Inferior parietal cortex (tissue), 1 donor: ENCODE measurements around the gene LILRB3.
A peak's percentile ranks its signal among the peaks of the same experiment; 100 is the strongest.
"Not testable (repeated sequence)": the region's sequence is repeated elsewhere in the genome, so short reads cannot be mapped to it uniquely, and the experiment has no call there.

ENCODE experiments used
- DNase-seq: peaks from one replicate; pipeline ENCODE4 v3.0.0-alpha.2; 2016; ENCODE audit errors: extremely low spot score

LILRB3 gene

GRCh38 chr19:54222474-54223276 lies at the start of gene LILRB3:
TSS of gene LILRB3 (minus strand) at chr19:54223007. CDS start at chr19:54222976, 31 bp downstream.
- not testable (repeated sequence) for DNase-seq

- DNase-seq = not testable (repeated sequence)
Measured at GRCh38 chr19:54272181-54272580, 49.4 kb upstream of the LILRB3 start.

- not testable (repeated sequence) for DNase-seq
Measured at GRCh38 chr19:54271587-54271986, 48.8 kb upstream of the LILRB3 start.

- no peak for DNase-seq
Measured at GRCh38 chr19:54271106-54271505, 48.3 kb upstream of the LILRB3 start.

GRCh38 chr19:54268936-54269335 lies 46.1 kb upstream of the LILRB3 start:
- no peak for DNase-seq

GRCh38 chr19:54266133-54266532 lies 43.3 kb upstream of the LILRB3 start:
- peak; percentile 62 for DNase-seq

- DNase-seq = no peak
Measured at GRCh38 chr19:54262470-54262869, 39.7 kb upstream of the LILRB3 start.

- no peak for DNase-seq
Measured at GRCh38 chr19:54262066-54262465, 39.3 kb upstream of the LILRB3 start.

GRCh38 chr19:54257116-54257480 lies 34.3 kb upstream of the LILRB3 start, which contains the start of gene LILRB5:
TSS of gene LILRB5 (minus strand) at chr19:54257273. CDS start at chr19:54257193, 80 bp downstream.
- DNase-seq = no peak

GRCh38 chr19:54256250-54257115 lies 33.7 kb upstream of the LILRB3 start:
- no peak for DNase-seq

- DNase-seq = no peak
Measured at GRCh38 chr19:54255105-54255775, 32.4 kb upstream of the LILRB3 start.

- no peak for DNase-seq
Measured at GRCh38 chr19:54254195-54254906, 31.5 kb upstream of the LILRB3 start.

- DNase-seq = no peak
Measured at GRCh38 chr19:54253331-54254194, 30.8 kb upstream of the LILRB3 start.

GRCh38 chr19:54252845-54253244 lies 30.0 kb upstream of the LILRB3 start:
- no peak for DNase-seq

GRCh38 chr19:54252243-54252642 lies 29.4 kb upstream of the LILRB3 start:
- DNase-seq = no peak

GRCh38 chr19:54248016-54248601 lies 25.3 kb upstream of the LILRB3 start:
- DNase-seq = peak; percentile 5

GRCh38 chr19:54247106-54247930 lies 24.5 kb upstream of the LILRB3 start:
- DNase-seq = no peak

- no peak for DNase-seq
Measured at GRCh38 chr19:54245936-54246335, 23.1 kb upstream of the LILRB3 start.

- DNase-seq = not testable (repeated sequence)
Measured at GRCh38 chr19:54243809-54244208, 21.0 kb upstream of the LILRB3 start.
